ENCODE measurements around the gene TOR3A. TPM values are rescaled to one million over a fixed set of nuclear protein-coding genes. Genes with fewer than 3 reads are reported as not detected.
A peak's percentile ranks its signal among the peaks of the same experiment; 100 is the strongest.

Gene TOR3A
- total and polyA plus RNA-seq, 10 of the 15 experiments (the other 5 are each of a cell fraction or from before 2014, with no cell fraction given), result 8.6 to 87.9 (median 46.3) TPM

- TF ChIP-seq, protein P1, sequence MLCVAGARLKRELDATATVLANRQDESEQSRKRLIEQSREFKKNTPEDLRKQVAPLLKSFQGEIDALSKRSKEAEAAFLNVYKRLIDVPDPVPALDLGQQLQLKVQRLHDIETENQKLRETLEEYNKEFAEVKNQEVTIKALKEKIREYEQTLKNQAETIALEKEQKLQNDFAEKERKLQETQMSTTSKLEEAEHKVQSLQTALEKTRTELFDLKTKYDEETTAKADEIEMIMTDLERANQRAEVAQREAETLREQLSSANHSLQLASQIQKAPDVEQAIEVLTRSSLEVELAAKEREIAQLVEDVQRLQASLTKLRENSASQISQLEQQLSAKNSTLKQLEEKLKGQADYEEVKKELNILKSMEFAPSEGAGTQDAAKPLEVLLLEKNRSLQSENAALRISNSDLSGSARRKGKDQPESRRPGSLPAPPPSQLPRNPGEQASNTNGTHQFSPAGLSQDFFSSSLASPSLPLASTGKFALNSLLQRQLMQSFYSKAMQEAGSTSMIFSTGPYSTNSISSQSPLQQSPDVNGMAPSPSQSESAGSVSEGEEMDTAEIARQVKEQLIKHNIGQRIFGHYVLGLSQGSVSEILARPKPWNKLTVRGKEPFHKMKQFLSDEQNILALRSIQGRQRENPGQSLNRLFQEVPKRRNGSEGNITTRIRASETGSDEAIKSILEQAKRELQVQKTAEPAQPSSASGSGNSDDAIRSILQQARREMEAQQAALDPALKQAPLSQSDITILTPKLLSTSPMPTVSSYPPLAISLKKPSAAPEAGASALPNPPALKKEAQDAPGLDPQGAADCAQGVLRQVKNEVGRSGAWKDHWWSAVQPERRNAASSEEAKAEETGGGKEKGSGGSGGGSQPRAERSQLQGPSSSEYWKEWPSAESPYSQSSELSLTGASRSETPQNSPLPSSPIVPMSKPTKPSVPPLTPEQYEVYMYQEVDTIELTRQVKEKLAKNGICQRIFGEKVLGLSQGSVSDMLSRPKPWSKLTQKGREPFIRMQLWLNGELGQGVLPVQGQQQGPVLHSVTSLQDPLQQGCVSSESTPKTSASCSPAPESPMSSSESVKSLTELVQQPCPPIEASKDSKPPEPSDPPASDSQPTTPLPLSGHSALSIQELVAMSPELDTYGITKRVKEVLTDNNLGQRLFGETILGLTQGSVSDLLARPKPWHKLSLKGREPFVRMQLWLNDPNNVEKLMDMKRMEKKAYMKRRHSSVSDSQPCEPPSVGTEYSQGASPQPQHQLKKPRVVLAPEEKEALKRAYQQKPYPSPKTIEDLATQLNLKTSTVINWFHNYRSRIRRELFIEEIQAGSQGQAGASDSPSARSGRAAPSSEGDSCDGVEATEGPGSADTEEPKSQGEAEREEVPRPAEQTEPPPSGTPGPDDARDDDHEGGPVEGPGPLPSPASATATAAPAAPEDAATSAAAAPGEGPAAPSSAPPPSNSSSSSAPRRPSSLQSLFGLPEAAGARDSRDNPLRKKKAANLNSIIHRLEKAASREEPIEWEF (IDR thresholded peaks at IDR 0.05; ENCODE audit: insufficient replicate concordance, low read depth, low read length), result no peak
- no peak for TF ChIP-seq SREBF2 (IDR thresholded peaks at IDR 0.05; ENCODE audit: low read length)
- no peak for TF ChIP-seq MYC (IDR thresholded peaks at IDR 0.05; ENCODE audit: insufficient read depth, insufficient read length, insufficient replicate concordance, low read length, severe bottlenecking)
- peak in 1 of 2 experiments; percentile 52; a peak in 1 of 4 replicates for TF ChIP-seq EP300 (IDR thresholded peaks at IDR 0.05; ENCODE audit: borderline replicate concordance in 1 of 2, control insufficient read depth in 1 of 2, low read depth in 2 of 2, low read length in 2 of 2)
- TF ChIP-seq SUZ12 (IDR thresholded peaks at IDR 0.05; ENCODE audit: unreplicated experiment), result no peak
- TF ChIP-seq WRNIP1 (IDR thresholded peaks at IDR 0.05; ENCODE audit: borderline replicate concordance, low read depth, low read length), result no peak
- TF ChIP-seq SMAD5 (IDR thresholded peaks at IDR 0.05; ENCODE audit: low read depth), result no peak; the same call in 1 of the 2 replicates
- TF ChIP-seq SIX5 (IDR thresholded peaks at IDR 0.05; ENCODE audit: low read depth, low read length, severe bottlenecking), result peak; percentile 4
- TF ChIP-seq FOS (IDR thresholded peaks at IDR 0.05; ENCODE audit: borderline replicate concordance, extremely low read depth, insufficient read length), result peak; percentile 13
- no peak for TF ChIP-seq MYB (IDR thresholded peaks at IDR 0.05; ENCODE audit: borderline replicate concordance, low read depth, low read length)
- TF ChIP-seq E4F1 (IDR thresholded peaks at IDR 0.05; ENCODE audit: borderline replicate concordance, partially characterized antibody), result peak; percentile 36
- TF ChIP-seq SUPT20H (IDR thresholded peaks at IDR 0.05; ENCODE audit: borderline replicate concordance, control insufficient read depth, low read depth, low read length), result no peak
- TF ChIP-seq ZNF274 (IDR thresholded peaks at IDR 0.05; ENCODE audit: insufficient read depth, insufficient read length), result no peak
- TF ChIP-seq PML (IDR thresholded peaks at IDR 0.05; ENCODE audit: low read length), result peak; percentile 68; the same call in 1 of the 2 replicates
- TF ChIP-seq ASH2L (IDR thresholded peaks at IDR 0.05; ENCODE audit: borderline replicate concordance, low read depth), result no peak
- no peak for TF ChIP-seq SREBF1 (IDR thresholded peaks at IDR 0.05; ENCODE audit: low read length)
- TF ChIP-seq, protein P2, sequence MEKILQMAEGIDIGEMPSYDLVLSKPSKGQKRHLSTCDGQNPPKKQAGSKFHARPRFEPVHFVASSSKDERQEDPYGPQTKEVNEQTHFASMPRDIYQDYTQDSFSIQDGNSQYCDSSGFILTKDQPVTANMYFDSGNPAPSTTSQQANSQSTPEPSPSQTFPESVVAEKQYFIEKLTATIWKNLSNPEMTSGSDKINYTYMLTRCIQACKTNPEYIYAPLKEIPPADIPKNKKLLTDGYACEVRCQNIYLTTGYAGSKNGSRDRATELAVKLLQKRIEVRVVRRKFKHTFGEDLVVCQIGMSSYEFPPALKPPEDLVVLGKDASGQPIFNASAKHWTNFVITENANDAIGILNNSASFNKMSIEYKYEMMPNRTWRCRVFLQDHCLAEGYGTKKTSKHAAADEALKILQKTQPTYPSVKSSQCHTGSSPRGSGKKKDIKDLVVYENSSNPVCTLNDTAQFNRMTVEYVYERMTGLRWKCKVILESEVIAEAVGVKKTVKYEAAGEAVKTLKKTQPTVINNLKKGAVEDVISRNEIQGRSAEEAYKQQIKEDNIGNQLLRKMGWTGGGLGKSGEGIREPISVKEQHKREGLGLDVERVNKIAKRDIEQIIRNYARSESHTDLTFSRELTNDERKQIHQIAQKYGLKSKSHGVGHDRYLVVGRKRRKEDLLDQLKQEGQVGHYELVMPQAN (conservative IDR thresholded peaks at IDR 0.05), result peak; percentile 77
- no peak for TF ChIP-seq ZSCAN29 (IDR thresholded peaks at IDR 0.05)
Measured at GRCh38 chr1:179081687-179082332, at the start of gene TOR3A (continued).
